Measurements from ENCODE around the gene DPPA5.

GRCh38 chr6:73391675-73392074 lies 37.6 kb upstream of the DPPA5 start:
- TF ChIP-seq CTCF (optimal IDR thresholded peaks at IDR 0.05 in 1 of 3, IDR thresholded peaks at IDR 0.05 in 1 of 3, conservative IDR thresholded peaks at IDR 0.05 in 1 of 3; ENCODE audit: extremely low read depth in 1 of 3, insufficient read depth in 2 of 3, low read length in 3 of 3) (no peak), EZH2 (IDR thresholded peaks at IDR 0.05; ENCODE audit: low read length) (no peak)

All from keratinocyte (primary cell).